GM12892 (cell line): Measurements from ENCODE around the gene SUPV3L1.
"Not testable (repeated sequence)": the region's sequence is repeated elsewhere in the genome, so short reads cannot be mapped to it uniquely, and the experiment has no call there.

Experiments
- DNase-seq: peaks from one replicate; pipeline ENCODE4 v3.0.0; 2011; ENCODE audit not compliant: insufficient read length
- FAIRE-seq: peaks from 2 replicates; lab custom pipeline; 2011; peaks lifted over from hg19 to GRCh38; lab: Jason Lieb, UNC
- POLR2A ChIP-seq: IDR thresholded peaks from 2 replicates; pipeline ENCODE4 v1.6.1; 2011; ENCODE audit warnings: low read depth, low read length, control low read depth
- POLR2AphosphoS5 ChIP-seq: IDR thresholded peaks from 2 replicates; pipeline ENCODE4 v1.6.1; 2011; ENCODE audit warnings: low read depth, low read length, control low read depth
- TAF1 ChIP-seq: IDR thresholded peaks from 2 replicates; pipeline ENCODE4 v1.6.1; 2011; ENCODE audit warnings: low read depth, mild to moderate bottlenecking, control low read depth, low read length, borderline replicate concordance

SUPV3L1 gene

GRCh38 chr10:69248117-69248730 lies 68.2 kb downstream of the SUPV3L1 start:
- FAIRE-seq: no peak
- no peak for DNase-seq

GRCh38 chr10:69250041-69250440 lies 70.0 kb downstream of the SUPV3L1 start:
- TF ChIP-seq POLR2A (no peak), POLR2AphosphoS5 (no peak), TAF1 (no peak)
- DNase-seq (no peak), FAIRE-seq (no peak)

More at GRCh38 chr10:69248117-69248730, 68.2 kb downstream of the SUPV3L1 start:
- TF ChIP-seq POLR2A (no peak), POLR2AphosphoS5 (no peak), TAF1 (no peak)

DNA sequence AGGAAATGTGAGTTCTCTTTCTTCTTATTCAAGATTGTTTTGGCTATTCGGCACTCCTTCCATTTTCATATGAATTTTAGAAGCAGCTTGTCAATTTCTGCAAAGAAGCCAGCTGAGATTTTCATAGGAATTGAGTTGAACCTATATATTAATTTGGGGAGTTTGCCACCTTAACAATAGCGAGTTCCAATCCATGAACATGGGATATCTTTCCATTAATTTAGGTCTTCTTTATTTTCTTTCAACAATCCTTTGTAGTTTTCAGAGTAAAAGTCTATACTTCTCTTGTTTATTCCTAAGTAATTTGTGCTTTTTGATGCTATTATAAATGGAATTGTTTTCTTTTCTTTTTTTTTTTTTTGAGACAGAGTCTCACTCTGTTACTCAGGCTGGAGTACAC lies 71.4 kb downstream of the SUPV3L1 start:
- DNase-seq, FAIRE-seq: not testable (repeated sequence)

GRCh38 chr10:69253171-69253570 lies 73.1 kb downstream of the SUPV3L1 start:
- DNase-seq: no peak
- TF ChIP-seq POLR2AphosphoS5 (no peak), TAF1 (no peak), POLR2A (no peak)
- FAIRE-seq: no peak

DNA sequence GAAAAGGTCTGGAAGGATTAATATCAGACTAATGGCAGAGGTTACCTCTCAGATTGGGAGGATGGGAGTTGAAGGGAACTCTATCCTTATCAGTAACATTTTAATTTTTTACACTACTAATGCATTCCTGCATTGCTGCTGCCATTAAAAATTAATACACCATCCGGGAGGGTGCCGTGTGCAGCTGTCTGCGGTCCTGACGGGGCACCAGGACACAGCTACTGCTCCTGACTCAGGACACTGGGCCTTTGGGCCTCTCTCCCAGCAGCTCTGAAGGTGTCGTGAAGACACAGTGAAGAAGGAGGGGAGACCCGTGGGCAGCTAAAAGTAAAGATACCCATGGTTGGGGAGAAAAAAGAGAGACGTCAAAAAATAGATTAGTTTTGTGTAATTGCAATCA lies 74.8 kb downstream of the SUPV3L1 start:
- DNase-seq (no peak), FAIRE-seq (no peak)
- TF ChIP-seq POLR2AphosphoS5 (no peak), TAF1 (no peak), POLR2A (no peak)
